ENCODE measurements around the gene AATF.

AATF gene

DNA sequence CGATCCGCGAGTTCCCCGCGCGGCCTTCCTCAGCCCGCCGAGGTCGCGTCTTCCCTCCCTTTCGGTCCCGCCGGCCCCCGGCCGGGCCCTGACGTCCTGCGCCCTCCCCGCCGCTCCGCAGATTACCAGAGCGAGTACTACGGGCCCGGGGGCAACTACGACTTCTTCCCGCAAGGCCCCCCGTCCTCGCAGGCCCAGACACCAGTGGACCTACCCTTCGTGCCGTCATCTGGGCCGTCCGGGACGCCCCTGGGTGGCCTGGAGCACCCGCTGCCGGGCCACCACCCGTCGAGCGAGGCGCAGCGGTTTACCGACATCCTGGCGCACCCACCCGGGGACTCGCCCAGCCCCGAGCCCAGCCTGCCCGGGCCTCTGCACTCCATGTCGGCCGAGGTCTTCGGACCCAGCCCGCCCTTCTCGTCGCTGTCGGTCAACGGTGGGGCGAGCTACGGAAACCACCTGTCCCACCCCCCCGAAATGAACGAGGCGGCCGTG lies 6.1 kb upstream of the AATF start:
- DNase-seq, result no peak

DNA sequence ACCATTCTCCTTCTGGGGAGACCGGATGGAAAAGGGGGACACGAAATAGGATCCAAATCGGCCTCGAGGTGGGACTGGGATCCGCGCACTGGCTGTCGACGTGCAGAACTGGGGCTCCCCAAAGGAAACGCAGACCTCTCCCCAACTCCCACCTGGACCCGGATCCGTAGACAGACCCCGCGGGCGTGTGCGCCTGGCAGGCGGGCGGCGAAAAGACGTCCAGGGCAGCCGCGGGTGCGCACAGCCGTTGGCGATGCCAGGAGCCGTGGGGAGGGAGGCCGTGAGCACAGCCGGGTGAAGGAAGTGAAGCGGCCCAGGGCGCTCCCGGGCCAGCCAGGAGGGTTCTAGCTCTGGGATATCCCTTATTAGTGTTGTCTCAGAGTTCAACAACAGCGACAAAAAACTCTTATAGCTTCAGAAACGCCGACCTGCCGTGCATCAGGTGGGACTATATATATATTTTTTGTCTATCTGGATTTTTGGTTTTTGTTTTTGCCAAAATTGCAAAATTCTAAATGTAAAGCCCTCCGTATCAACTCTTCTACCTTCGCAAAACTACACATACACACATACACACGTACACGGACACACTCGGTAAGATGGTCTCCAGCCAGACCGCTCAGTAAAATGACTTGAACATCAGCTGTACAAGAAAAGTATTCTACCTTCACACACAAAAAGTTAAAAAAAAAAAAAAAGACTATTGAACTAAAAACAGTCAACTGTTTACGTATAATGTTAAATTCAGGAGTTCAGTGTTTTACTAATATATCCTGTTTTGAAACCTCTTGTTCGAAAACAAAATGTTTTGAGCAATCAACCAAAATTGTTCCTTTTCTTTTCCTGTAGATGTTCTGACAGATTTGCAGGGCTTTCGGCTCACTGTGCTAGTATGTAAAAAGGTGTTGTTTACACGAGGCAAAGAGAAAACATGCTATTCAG lies 5.2 kb upstream of the AATF start:
- no peak for DNase-seq

DNA sequence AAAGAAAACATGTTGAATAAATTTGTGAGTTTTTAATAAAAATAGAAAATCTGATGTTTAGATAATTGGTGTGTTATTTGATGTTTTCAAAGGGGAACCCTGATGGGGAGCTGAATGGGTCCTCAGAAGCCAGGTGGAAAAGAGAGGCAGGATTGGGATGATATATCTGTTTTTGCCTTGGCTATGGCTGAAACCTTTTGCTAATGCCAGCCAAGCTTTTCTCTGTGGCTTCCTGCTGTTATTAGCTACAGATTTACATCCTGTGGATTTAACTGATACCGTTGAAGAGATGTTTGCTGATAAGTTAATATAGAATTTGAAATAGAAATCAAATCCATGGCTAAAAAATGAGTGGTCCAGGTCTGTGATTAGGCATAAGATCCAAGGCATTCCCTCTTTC lies 4.2 kb upstream of the AATF start:
- no peak for DNase-seq

DNA sequence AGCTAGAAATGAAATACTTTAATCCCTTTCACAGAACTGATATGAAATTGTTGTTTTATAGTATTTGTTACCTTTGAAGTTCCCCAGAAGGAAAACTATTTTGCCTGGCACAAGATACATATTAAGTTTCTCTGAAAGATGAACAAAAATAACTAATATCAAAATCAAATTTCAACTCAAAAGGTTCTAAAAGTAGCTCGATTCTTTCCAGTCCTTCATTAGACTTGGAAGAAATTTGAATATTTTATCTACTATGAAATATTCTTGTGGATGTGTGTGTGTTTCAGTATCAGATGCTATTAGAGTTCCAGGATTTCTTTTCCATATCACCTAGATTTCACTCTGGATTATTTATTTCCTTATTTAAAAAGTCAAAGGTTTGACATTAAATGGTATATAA lies 3.6 kb upstream of the AATF start:
- DNase-seq, result no peak

DNA sequence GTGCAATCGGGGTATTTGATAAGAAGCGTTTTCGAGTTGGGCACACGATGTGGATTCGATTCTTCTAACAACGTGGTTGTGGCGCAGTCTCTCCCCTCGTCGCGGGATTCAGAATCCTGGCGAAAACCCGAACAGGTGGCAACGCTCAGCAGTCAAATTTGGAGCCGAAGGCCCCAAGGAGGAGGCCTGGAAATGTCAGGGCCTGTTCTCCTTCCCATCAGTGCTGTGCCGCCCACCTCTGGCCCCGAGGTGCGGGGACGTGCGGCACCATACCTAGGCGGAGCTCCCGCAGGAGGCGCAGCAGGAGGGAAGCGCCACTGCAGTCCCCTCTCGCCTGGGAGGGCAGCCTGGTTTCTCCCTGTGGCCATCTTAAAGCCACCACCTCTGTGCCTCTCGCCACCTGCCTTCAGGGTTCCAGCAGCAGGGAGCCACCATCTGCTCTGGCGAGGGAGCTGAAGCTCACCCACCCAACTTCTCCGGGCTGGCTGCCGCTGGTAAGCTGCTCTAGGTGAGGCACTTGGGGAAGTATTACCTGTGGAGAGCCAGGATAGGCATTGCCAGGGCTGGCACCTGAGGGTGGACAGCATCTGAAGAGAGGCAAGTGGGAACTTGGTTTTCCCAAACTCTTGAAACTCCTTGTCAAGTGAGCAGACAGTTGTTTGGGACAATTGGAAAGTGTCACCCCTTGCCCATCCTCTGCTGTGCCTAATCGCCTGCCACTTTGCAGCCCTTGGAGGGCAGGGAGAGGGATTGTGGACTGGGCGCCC lies 2.6 kb upstream of the AATF start:
- DNase-seq, result no peak

DNA sequence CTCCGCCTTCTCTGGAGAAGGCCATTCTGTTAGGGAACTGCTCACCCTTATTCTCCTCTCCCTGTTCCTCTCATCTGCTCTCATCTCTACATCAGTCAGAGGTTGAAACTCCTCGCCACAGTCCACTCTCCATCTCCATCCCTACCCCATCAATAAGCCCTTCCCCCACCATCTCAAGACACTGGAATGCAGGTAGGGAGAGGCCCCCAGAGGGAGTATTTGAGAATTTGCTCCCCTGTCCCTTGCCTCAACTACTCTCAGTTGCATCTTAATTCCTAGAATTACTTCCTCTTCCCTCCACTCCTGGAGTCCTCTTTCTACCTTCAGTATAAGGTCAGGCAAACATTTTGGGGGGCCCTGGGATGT lies 2.0 kb upstream of the AATF start:
- DNase-seq, result no peak

DNA sequence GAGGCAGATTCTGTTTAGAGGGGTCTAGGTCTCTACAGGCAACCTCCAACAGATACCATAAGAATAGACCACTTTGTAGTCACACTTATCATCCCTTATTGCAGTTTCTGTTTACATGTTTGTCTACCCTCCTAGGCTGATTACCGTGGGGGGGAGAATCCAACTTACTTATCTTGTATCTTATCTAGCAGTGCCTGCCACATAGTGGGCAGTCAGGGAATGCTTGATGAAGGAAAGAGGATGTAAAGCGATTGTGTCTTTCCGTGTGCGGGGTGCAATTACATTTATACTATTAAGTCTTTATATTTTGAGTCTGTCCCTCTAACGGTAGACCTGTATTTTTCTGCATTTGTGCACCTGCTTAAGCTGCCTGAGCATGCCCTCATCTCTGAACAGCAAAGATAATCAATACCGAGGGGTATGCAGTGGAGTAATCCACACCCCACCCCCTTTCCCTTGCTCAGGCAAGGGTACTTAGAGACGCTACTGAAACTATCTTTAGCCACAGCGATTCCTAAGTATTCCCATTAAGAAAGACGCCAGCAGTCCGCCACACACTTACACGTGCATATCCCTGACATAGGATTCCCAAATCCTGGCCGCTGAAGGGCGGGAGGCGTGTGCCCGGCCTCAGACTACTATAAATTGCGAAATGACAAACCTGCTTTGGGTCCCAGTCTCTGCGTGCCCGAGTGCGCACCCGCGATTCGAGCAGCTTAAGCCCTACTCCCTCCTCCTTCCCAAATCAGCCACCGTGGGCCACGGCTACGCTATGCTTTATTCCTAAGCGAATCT lies 635 bp upstream of the AATF start:
- DNase-seq, result no peak

DNA sequence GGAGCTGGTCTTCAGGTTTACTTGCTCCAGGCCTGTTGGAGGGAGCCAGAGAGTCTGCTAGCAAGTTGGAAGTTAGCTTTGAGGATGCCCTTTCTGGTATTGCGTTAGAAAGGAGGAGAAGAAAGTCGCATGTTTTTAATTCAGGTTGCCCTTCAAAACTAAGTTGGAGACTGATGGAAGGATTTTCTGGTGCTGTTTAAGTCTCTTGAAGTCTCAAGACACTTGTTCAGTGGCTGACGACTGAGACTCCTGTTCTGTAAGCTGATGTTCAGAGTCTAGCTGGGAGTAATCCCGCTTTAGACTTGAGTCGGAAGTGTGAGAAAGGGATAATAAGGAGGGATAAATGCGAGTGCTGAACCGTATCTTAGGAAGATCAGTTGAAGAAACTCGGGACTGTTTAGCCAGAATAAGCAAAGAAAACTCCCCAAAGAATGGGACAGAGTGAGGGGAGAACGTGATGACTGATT lies 740 bp downstream of the AATF start:
- no peak for DNase-seq

DNA sequence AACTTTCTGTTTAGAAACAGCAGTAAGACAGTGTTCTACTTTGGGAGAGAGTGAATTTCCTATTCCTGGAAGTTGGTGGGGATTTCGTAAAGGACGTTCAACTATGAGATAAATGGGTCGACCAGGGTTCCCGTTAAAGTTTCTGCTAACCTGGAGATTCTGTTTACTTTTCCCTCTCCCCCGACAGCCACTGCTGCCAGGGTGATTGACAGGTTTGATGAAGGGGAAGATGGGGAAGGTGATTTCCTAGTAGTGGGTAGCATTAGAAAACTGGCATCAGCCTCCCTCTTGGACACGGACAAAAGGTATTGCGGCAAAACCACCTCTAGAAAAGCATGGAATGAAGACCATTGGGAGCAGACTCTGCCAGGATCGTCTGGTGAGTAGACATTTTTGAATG lies 1.3 kb downstream of the AATF start:
- DNase-seq, result no peak

DNA sequence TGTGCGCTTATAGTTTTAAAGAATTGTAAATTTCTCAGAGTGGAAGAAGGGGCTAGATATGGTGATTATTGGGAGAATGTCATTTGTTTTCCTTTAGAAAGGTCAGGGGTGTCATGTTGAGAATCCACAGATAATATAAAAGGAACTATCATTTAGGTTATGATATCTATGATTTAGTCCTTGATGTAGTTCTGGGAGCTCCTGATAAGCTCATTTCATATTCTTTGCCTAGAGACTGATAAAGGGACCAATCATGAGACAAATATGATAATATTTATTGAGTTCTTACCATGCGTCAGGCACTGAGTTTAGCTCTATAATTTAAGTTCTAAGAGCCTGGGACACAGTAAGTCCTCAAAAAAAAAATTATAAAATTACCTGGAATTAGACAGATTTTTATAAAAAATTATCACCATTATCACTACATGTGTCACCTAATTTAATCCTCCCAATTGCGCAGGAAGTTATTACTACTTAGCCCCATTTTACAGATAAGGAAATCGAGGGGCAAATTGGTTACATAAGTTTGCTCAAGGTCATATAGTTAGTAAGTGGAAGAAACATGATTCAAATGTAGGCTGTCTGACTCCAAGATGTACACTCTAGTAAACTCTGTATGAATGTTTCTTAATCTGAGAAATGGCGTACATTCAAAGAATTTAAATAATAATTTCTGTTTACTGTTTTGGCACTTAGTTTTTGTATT lies 2.5 kb downstream of the AATF start:
- no peak for DNase-seq

DNA sequence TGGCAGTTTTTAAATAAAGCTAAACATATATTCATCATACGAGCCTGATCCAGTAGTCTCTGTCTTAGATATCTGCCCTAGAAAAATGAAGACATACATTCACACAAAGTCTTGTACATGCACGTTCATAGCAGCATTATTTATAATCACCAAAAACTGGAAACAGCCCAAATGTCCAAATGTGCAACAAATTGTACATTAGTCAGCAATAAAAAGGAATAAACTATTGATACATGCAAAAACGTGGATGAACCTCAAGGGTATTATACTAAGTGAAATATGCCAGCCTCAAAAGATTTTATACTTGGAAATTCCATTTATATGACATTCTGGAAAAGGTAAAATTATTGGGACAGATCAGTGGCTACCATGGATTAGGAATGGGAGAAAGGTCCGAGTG lies 22.8 kb downstream of the AATF start:
- DNase-seq, result no peak

DNA sequence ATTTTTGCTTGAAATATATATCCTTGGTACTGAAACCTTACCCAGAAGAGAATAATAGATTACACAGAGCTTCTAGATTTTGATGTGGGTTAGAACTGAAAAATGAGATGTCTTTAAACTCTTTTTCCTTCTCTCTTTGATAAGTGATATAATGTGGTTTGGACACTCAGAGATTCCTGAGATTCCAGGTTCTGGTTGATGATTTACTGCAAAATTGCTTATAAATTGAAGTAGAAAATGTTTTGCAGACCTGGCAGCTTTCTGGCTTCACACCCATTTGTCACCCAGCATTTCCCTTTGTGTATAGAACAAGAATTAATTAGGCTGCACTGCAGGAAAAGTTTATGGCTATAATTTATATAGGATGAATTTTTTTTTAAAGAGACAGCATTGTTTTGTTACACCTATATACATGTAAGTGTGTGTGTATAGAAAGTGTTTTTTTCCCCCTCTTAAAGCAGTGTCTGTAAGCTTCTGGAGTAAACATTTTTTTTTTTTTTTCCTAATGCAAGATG lies 23.5 kb downstream of the AATF start:
- no peak for DNase-seq

DNA sequence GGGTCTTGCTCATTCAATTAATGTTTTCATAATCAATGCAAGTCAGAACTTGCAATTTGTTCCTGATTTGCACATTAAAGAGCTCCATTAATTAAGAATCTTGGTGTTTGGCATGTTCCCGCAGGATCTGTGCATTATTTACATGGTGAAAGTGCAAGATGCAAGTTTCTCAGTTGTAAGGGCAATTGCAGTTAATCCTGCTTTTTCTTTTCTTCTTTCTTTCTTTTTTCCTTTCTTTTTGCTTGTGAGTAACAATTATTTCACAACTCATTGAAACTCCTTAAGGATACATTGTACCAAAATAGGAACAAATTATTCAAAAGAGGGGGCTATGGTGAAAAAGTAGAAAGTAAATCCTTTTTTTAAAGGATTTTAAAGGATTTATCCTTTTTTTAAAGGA lies 24.2 kb downstream of the AATF start:
- no peak for DNase-seq

DNA sequence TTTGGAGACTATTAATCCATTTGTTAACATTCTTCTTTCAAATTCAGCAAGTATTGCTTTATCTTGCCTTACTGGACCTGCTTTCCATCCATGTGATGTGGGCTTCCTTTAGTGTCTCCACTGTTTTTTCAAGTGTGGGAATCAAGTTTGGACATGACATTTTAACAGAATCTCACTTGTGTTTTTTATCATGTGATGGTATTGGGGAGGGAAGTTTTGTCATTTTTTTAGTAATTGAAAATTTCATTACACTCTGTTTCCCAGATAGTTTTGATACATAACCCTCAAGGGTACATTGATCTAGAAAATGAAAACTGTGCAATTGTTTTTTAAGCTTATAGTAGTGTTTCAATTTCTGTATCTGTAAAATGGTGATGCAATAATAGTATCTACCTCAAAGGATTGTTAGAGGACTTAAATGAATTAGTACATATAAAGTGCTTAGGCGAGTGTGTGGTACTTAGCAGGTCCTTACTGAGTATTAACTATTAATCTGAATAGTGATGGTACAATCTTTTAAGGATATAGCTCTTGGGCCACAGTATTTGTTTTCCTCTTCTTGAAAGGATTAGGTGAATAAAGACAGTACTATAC lies 27.3 kb downstream of the AATF start:
- no peak for DNase-seq

DNA sequence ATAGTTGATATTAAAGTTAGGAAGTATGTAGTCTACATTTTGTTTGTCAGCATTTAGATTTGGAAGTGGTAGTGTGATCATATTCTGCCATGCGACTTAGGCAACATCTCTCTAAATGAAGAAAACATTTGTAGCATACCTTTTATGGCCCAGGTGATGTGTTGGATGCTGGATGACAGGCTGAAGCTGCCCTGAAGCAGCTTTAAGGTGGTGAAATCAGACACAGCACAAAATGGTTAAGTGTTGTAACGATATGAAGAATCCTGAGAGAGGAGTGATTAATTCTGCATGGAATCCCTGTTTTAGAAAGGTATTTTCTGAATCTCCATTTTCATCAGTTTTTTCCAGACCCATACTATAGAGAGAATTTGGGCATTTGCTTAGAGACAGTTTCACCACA lies 28.3 kb downstream of the AATF start:
- DNase-seq, result no peak

DNA sequence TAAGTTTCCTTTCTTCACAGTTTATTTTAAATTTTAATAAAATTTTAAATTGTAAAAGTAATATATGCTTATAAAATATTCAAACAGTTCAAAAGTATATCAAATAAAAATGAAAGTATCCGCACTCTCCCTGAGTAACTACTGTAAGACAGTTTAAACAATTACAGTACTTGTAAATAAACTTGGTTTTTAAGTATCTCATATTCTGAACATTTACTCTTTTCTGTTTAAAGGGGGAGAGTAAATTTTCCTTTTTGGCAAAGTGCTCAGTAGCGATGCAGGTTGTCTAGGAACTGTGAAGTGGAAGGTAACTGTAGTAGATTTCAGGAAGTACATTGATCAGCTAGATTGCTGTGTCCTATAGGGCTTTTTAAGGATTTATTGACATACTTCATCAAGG lies 28.8 kb downstream of the AATF start:
- DNase-seq, result no peak

DNA sequence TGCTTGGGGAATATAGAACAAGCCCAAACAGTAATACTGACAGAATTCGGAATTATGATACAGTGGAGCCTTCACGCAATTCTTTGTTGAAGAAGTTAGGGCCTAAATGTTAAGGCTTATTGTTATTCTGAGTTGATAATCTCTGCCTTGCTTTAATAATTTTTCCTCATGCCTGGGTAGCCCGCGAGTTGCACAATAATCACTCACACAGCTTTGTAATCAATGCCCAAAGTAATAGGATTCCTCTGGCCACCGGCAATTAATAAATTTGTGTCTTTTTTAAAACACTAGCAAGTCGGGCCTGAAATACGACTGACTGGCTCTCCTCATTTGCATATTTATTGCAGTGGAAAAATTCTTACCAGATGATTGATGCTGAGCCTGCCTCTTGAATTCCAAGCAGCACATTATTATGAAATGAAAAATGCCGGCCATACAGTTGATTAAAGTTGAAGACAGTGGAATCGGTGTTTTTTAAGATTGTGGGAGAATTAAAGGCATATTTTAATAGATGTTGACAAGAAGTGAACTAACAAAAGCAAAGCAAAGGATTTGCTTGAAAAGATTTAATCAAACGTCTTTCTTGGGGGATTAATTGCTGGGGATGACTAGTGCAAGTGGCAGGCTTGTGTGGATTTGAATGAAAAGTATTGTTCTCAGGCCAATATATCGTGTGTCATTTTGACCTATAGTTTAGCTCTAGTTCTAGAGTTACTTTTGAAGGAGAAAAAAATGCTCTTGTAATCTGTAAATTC lies 30.2 kb downstream of the AATF start:
- no peak for DNase-seq

DNA sequence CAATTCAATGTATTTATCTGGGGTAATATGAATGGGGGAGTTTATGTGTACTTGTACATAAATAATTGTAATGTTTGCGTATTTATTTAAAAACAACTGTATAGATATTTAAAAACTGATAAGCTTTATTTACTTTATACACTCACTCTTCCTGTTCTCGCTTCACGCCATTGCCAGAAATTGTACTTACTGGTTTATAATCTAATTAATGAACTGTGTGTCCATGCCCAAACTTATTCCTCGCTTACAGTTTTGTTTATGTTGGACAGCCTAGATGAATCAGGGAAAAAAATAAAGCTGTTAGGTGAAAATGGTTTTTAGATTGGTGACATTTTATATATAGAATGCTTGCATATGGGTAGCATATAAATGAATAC lies 30.8 kb downstream of the AATF start:
- DNase-seq, result no peak

DNA sequence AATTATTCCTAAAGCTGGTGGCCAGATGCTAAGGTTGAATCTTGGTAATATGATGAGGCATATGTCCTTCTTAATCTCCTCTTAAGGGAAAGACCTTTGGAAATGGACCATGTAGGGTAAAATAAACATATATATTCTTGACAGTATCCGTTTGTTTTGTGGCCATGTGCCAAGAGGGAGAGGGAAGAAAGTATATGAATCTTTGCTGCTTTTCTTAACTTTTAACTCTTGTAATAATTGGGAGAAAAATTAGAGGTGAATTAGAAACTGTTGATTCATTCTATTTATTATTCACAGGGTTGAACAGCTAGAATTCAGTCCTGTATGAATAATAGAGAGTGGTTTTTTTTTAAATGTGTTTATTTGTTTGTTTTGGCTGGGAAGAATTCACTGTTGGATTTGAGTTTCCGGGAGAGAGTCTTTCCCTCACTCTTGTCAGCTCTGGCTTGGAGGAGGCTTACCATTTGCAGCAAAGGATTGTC lies 31.6 kb downstream of the AATF start:
- no peak for DNase-seq

DNA sequence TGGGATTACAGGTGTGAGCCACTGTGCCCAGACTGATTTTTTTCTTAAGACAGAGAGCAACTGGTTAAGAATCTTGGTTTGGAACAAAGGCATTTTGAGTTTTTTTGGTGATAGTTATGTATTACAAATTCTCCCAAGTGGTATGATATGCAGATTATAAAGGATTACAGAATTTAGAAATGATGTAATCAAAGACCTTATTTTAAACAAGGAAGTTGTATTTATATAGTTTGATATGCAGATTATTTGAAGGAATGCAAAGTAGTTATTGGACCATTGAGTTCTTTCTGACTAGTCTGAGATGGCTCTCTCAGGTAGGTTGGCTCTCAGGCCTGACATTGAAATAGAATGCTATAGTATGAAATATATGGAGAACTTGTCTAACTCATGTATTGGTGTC lies 34.9 kb downstream of the AATF start:
- DNase-seq, result no peak

DNA sequence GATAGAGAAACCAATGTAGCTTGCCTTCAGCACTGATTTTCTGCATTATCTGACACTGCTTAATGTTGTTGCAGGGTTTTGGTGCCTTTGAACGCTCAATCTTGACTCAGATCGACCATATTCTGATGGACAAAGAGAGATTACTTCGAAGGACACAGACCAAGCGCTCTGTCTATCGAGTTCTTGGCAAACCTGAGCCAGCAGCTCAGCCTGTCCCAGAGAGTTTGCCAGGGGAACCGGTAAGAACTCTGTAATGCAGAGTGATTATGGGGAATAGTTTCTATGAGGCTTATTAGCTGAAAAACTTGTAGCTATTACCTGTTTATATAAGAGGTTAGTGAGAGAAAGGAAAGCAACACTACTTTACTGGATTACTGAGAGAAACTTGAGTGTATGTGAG lies 40.4 kb downstream of the AATF start:
- no peak for DNase-seq

All from stimulated activated CD4-positive, alpha-beta T cell treated with anti-CD3 and anti-CD28 coated beads, Interleukin-15, amount 100 ng/mL, for 24 hours (primary cell).